CD4-positive, alpha-beta T cell (primary cell): Measurements from ENCODE around the gene PPP1R9B. TPM values are rescaled to one million over a fixed set of nuclear protein-coding genes. Genes with fewer than 3 reads are reported as not detected.

Experiments
- ATAC-seq: fragments of 200-7000 bp; cut with Tn5 transposase; one replicate; pipeline ENCODE4 v1.10.0; 2022; ENCODE audit warnings: mild to moderate bottlenecking; ENCODE audit not compliant: poor library complexity
- CTCF ChIA-PET: fragments of 350-600 bp; sonication (Branson Sonifier 250); formaldehyde crosslinking; loops from one replicate; lab custom pipeline; 2021; ENCODE audit warnings: antibody characterized with exemption, inconsistent platforms; lab: Charles Lee
- POLR2A ChIA-PET: fragments of 350-600 bp; sonication (Branson Sonifier 250); formaldehyde crosslinking; loops from one replicate; lab custom pipeline; 2021; ENCODE audit warnings: antibody characterized with exemption, inconsistent platforms; lab: Charles Lee
- DNase-seq, 14 experiments: peaks; one replicate each; pipeline ENCODE4 v3.0.0-alpha.2; 2013 to 2020; ENCODE audit warnings: mixed read lengths in 2 of 14
- H3K27ac ChIP-seq, 2 donors: one replicate each; pipeline versions ENCODE4 v1.5.1 to v1.7.0; 2013; ENCODE audit warnings: low read length in 2 of 2, low read depth in 1 of 2, mild to moderate bottlenecking in 1 of 2
- H3K27me3 ChIP-seq, 2 experiments: 1 replicate in 1 of 2; 2 replicates in 1 of 2; pipeline versions ENCODE4 v1.6.1 to v1.7.0; 2013; ENCODE audit warnings: low read length in 2 of 2, control low read depth in 1 of 2, mild to moderate bottlenecking in 1 of 2, moderate library complexity in 1 of 2; ENCODE audit not compliant: insufficient read depth in 2 of 2, control insufficient read depth in 1 of 2
- H3K36me3 ChIP-seq: one replicate; pipeline ENCODE4 v1.6.1; 2013; ENCODE audit warnings: low read length, control low read depth; ENCODE audit not compliant: insufficient read depth
- H3K4me1 ChIP-seq: one replicate; pipeline ENCODE4 v1.6.1; 2013; ENCODE audit warnings: low read length, control low read depth; ENCODE audit not compliant: insufficient read depth
- H3K4me3 ChIP-seq: one replicate; pipeline ENCODE4 v1.5.1; 2013; ENCODE audit warnings: mild to moderate bottlenecking, low read length, moderate library complexity
- H3K9me3 ChIP-seq, 2 experiments: 1 replicate in 1 of 2; 2 replicates in 1 of 2; pipeline versions ENCODE4 v1.6.1 to v1.7.0; 2013; ENCODE audit warnings: low read length in 2 of 2, mild to moderate bottlenecking in 2 of 2, control low read depth in 1 of 2, moderate library complexity in 1 of 2; ENCODE audit not compliant: control insufficient read depth in 1 of 2, insufficient read depth in 1 of 2
- H3K27ac Mint-ChIP-seq: one replicate; pipeline ENCODE4 v1.8.0; 2020; ENCODE audit warnings: mixed read lengths
- H3K27me3 Mint-ChIP-seq: one replicate; pipeline ENCODE4 v1.8.0; 2021; ENCODE audit warnings: mixed read lengths
- H3K36me3 Mint-ChIP-seq: one replicate; pipeline ENCODE4 v1.8.0; 2021; ENCODE audit warnings: low read depth, mixed read lengths
- H3K4me1 Mint-ChIP-seq: one replicate; pipeline ENCODE4 v1.8.0; 2021; ENCODE audit warnings: low read depth, mixed read lengths
- H3K4me3 Mint-ChIP-seq: one replicate; pipeline ENCODE4 v1.8.0; 2020; ENCODE audit warnings: mild to moderate bottlenecking, mixed read lengths
- H3K9me3 Mint-ChIP-seq: one replicate; pipeline ENCODE4 v1.8.0; 2020; ENCODE audit warnings: mixed read lengths
- intact Hi-C, 2 experiments: fragments of 100-400 bp; cut with DNase I in 1 of 2; cut with micrococcal nuclease in 1 of 2; formaldehyde crosslinking; loops; one replicate each; pipeline versions ENCODE4 v1.15.1 to v1.9.0; 2023 to 2025; cut with DNase I, micrococcal nuclease
- total RNA-seq, 174 experiments: library from RNA in 2 of 174; stranded (reverse) in 2 of 174; gene quantifications; one replicate each; pipeline ENCODE4 v1.2.3 and lab custom pipeline; 2021 to 2026
- TF ChIP-seq, protein P1 (sequence below): fragments of 200-600 bp; IDR thresholded peaks from one replicate; pipeline ENCODE4 v1.8.0; 2022; ENCODE audit warnings: antibody characterized with exemption, mild to moderate bottlenecking

PPP1R9B gene
- total RNA-seq, 2 experiments from 2014 or later: 53.4 to 55.7 TPM

- Mint-ChIP-seq H3K27ac (no peak overlapping the region), H3K36me3 (peaks cover 83% of the 10 kb centered on the region), H3K4me3 (no peak overlapping the region), H3K4me1 (peaks cover 43% of the 10 kb centered on the region), H3K9me3 (no peaks in the 10 kb centered on the region), H3K27me3 (peaks cover 7% of the 10 kb centered on the region)
- DNase-seq (no peak), ATAC-seq (no peak)
- peaks cover 0 to 3% of the 10 kb centered on the region in 2 experiments for H3K9me3 ChIP-seq
- no peak overlapping the region for H3K4me3 ChIP-seq
- intact Hi-C loops: no loop called here
- H3K36me3 ChIP-seq: peaks cover 68% of the 10 kb centered on the region
- no peaks in the 10 kb centered on the region for H3K27me3 ChIP-seq
- TF ChIP-seq, protein P1, sequence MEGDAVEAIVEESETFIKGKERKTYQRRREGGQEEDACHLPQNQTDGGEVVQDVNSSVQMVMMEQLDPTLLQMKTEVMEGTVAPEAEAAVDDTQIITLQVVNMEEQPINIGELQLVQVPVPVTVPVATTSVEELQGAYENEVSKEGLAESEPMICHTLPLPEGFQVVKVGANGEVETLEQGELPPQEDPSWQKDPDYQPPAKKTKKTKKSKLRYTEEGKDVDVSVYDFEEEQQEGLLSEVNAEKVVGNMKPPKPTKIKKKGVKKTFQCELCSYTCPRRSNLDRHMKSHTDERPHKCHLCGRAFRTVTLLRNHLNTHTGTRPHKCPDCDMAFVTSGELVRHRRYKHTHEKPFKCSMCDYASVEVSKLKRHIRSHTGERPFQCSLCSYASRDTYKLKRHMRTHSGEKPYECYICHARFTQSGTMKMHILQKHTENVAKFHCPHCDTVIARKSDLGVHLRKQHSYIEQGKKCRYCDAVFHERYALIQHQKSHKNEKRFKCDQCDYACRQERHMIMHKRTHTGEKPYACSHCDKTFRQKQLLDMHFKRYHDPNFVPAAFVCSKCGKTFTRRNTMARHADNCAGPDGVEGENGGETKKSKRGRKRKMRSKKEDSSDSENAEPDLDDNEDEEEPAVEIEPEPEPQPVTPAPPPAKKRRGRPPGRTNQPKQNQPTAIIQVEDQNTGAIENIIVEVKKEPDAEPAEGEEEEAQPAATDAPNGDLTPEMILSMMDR: no peak
- POLR2A ChIA-PET: interaction anchor here (0.6 to 0.9 kb wide), 2 partner anchors 16 to 1627 kb away, joined by 3 to 4 read pairs; no protein-coding TSS in a partner anchor
- H3K27ac ChIP-seq: no peak overlapping the region
- H3K4me1 ChIP-seq: peaks cover 44% of the 10 kb centered on the region
- CTCF ChIA-PET: interaction anchor here (0.9 to 1.3 kb wide), 2 partner anchors 19 to 42 kb away, joined by 3 read pairs; no protein-coding TSS in a partner anchor
Observed at GRCh38 chr17:50136096-50136687, 14.3 kb downstream of the PPP1R9B start.

DNA sequence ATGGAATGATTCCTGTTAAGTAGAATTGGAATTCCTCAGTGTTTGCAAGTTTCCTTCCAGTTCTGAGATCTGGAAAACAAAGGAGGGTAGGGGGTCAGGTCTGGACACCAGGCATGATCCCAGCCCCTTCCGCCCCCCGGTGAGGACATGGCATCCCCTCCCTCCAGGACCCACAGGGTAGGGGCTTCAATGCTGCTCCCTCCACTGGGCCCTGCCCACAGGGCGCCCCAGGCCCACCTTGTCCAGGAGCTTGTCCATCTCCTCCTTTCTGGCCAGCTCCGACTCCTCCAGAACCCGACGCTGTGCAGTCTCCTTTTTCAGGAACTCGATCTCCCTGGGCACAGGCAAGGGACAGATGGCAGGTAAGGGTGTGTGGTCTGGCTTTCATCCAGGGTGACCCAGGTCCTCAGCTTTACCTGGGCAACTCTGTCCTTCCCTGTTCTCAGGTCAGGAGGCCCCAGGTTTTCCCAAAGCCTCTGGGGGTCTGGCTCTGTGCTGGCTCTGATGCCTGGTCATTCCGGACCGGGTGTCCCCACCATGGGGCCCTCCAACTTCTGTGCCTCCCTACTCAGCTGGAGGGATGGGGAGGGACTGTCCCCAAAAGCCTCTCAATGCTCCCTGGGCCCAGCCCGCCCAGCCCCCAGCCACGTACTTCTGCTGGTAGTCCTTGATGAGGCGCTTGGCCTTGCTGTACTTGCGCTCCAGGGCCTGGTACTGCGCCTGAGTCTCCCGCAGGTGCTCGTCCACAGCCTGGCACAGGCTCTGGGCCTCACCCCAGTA lies 15.0 kb downstream of the PPP1R9B start:
- Mint-ChIP-seq H3K4me1 (peaks cover 43% of the 10 kb centered on the region), H3K27ac (no peak overlapping the region), H3K36me3 (peaks cover 76% of the 10 kb centered on the region), H3K9me3 (no peaks in the 10 kb centered on the region), H3K4me3 (no peak overlapping the region), H3K27me3 (peaks cover 14% of the 10 kb centered on the region)
- no peaks in the 10 kb centered on the region for H3K9me3 ChIP-seq
- H3K36me3 ChIP-seq: peaks cover 61% of the 10 kb centered on the region
- DNase-seq: no peak
- peaks cover 44% of the 10 kb centered on the region for H3K4me1 ChIP-seq
- ATAC-seq: no peak
- TF ChIP-seq, protein P1: no peak
- no peak overlapping the region for H3K27ac ChIP-seq
- CTCF ChIA-PET: no interaction called here
- intact Hi-C loops: no loop called here
- H3K4me3 ChIP-seq: no peak overlapping the region
- POLR2A ChIA-PET: no interaction called here
- peaks cover 4 to 5% of the 10 kb centered on the region in 2 experiments for H3K27me3 ChIP-seq

- Histone ChIP-seq H3K4me3 (no peak overlapping the region), H3K36me3 (peaks cover 52% of the 10 kb centered on the region), H3K27me3 (peaks cover 4 to 6% of the 10 kb centered on the region in 2 experiments), H3K27ac (no peak overlapping the region), H3K4me1 (peaks cover 41% of the 10 kb centered on the region), H3K9me3 (no peaks in the 10 kb centered on the region)
- Mint-ChIP-seq H3K36me3 (peaks cover 65% of the 10 kb centered on the region), H3K4me3 (no peak overlapping the region), H3K9me3 (no peaks in the 10 kb centered on the region), H3K4me1 (peaks cover 38% of the 10 kb centered on the region), H3K27ac (no peak overlapping the region), H3K27me3 (peaks cover 19% of the 10 kb centered on the region)
- ChIA-PET CTCF (no interaction called here), POLR2A (no interaction called here)
- intact Hi-C loops: loop anchor here in 1 of 2 experiments (5.0 kb wide), 1 partner anchor 33 kb away; the partner anchor contains the start of gene SGCA
- ATAC-seq (no peak), DNase-seq (no peak)
- TF ChIP-seq, protein P1: no peak
Observed at GRCh38 chr17:50134206-50135110, 16.0 kb downstream of the PPP1R9B start.
